Measurements from ENCODE around the gene RAD9A.
"Not testable (repeated sequence)": the region's sequence is repeated elsewhere in the genome, so short reads cannot be mapped to it uniquely, and the experiment has no call there.

Gene RAD9A

DNA sequence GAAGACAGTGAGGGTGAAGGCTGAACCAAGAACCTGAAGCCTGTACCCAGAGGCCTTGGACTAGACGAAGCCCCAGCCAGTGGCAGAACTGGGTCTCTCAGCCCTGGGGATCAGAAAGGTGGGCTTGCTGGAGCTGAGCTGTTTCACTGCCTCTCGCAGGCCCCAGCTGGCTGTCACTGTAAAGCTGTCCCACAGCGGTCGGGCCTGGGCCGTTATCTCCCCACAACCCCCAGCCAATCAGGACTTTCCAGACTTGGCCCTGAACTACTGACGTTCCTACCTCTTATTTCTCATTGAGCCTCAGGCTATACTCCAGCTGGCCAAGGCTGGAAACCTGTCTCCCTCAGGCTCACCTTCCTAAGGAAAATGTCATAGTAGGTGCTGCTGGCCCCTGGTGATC is 5.8 kb downstream of the RAD9A start:
- no peak for DNase-seq

DNA sequence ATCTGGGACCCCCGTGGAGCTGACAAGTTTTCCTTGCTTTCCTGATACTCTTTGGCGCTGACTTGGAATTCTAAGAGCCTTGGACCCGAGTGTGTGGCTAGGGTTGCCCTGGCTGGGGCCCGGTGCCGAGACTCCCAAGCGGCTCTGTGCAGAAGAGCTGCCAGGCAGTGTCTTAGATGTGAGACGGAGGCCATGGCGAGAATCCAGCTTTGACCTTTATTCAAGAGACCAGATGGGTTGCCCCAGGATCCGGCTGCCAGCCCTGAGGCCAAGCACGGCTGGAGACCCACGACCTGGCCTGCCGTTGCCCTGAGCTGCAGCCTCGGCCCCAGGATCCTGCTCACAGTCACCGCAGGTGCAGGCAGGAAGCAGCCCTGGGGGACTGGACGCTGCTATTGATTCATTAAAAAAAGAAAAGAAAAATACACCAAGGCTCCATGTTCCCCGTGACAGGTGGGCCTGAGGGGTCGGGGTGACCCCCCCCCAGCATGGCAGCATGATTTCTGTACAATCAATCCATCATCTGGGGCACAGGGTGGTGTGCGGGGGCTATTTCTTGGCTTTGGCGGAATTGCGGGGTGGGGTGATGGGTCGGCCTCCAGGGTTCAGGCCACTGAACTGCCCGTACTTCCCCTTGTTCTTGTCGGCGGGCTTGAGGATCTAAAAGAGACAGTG is 6.3 kb downstream of the RAD9A start:
- no peak for DNase-seq

DNA sequence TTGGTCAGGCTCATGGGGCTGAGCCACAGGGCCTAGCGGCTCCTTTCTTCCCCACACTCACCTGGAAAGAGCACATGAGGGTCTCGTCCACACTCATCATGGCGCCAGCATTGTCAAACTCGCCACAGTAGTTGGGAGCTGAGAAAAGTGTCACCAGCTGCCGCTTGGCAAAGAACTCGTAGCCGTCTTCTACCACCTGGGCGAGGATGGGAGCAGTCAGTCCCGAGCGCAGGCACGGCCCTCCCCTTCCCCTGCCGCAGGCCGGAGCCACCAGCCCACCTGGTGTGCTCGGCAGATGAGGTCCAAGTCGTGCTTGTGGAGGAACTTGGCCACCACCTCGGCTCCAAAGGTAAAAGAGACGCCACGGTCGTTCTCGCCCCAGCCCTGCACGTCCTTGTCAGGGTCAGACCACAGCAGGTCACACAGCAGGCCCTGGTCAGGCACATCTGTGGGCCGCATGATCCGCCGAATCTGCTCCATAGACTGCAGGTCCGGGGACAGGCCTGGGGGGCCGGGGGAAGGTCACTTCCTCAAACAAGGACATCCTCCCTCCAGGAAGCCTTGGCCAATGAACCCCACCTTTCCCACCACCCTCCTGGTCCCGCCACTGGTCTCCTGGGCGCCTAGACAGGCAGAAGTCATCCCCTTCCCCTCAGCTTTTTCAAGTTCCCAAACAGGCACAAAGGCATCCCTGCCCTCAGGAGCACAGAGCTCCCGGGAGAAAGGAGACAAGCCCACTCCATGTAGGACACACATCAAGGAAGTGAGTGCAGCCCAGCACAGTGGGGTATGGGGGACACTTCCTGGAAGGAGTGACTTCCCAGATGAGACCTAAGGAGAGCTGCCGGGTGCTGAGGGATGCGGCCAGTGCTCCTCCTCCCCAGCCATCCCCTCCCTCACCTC is 7.1 kb downstream of the RAD9A start:
- no peak for DNase-seq

DNA sequence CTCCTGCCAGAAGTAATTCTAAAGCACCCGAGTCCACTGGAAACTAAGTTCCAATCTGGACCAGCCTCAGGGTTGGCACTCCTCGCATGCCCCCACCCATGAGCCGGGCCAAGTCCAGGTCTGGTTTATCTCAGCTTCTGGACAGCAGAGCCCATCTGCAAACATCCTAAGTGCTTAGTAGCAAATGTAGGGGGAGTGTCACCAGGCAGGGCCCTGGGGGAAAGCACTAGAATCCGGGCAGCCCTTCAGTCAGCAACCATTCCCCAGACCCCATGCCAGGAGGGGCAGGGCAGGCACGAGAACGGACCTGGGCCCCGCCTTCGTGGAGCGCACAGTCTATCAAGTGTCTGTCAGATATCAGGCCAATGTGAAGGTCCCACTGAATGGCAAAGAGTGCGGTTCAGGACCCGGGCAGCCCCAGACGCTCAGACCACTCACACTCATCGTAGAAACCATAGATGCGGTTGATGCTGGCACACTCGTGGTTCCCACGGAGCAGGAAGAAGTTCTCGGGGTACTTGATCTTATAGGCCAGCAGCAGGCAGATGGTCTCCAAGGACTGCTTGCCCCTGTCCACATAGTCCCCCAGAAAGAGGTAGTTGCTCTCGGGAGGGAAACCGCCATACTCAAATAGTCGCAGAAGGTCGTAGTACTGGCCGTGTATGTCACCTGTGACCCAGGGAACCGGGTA is 8.6 kb downstream of the RAD9A start:
- DNase-seq = no peak

DNA sequence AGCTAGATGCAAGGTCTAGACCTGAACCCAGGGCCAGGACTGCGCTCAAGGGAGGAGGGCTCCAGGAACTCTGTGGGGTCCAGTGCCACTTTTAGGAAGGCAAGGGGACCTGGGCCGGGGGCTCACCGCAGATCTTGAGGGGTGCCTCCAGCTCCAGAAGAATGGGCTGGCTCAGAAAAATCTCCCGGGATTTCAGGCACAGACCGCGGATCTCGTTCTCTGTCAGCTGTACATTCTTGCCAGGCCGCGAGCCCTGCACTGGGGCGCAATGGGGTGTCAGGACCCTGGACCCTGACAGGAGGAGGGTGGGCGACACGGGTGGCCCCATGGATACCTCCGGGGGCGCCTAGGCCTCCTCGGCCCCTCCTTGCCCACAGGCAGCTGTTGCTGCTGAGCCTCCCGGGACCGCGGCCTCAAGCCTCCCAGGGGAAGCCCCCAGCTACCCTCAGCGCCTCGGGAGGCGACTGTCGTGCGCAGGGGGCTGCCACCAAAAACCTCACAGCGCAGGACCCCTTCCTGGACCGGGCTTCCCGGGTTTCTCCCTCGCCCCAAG is 9.2 kb downstream of the RAD9A start:
- no peak for DNase-seq

DNA sequence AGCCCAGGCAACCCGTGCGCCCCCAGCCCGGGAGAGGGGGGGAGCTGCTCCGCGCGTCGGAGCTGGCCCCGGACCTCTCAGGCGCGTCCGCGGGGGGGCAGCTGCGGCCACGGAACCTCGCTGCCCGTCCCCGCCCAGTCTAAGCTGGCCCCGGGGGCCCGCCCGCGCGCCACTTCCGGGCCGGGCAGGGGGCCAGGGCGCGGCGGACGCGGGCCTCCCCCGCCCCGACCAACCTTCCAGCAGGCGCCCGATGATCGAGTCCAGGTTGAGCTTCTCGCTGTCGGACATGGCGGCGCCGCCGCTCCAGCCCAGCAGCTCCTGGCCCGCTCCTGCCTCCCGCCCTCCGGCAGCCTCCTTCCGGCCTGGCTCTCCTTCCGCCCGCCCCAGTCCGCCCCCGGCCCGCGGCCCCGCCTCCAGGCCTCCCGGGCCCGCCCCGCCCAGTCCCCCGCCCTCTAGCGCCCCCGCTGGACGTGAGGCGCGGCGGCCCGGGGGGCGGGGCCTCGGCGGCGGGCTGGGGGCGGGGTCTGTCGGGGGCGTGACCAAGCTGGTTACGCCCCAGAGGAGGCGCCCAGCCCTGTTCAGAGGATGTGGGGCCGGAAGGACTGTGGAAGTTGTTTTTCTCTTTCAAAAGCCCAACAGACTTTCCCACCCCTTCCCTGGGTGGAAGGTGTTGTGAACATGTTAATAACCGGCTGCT is 9.9 kb downstream of the RAD9A start, which contains the start of gene PPP1CA:
Gene PPP1CA (minus strand): TSS at position 364 of the 697 bp plus-strand sequence. CDS start 76 bp downstream, at position 288.
- DNase-seq = peak; percentile 85 to 90

DNA sequence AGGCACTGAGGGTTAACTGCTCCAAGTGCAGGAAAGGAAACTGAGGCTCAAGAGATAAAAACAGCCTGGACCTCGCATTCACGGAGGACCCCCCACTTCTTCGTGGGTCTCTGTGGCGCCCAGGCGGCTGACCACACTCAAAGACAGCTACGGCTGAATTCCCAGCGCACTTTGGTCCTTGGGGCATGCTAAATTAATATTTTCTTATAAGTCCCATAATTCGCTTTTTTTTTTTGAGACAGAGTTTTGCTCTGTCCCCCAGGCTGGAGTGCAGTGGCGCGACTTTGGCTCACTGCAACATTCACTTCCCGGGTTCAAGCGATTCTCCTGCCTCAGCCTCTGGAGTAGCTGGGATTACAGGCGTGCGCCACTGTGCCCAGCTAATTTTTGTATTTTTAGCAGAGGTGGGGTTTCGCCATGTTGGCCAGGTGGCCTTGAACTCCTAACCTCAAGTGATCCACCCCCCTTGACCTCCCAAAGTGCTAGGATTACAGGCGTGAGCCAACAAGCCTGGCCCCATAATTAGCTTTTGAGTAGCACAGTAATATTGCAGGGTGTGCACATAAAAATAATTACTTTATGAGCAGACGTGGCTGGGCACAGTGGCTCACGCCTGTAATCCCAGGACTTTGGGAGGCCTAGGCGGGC is 10.5 kb downstream of the RAD9A start:
- not testable (repeated sequence) for DNase-seq

DNA sequence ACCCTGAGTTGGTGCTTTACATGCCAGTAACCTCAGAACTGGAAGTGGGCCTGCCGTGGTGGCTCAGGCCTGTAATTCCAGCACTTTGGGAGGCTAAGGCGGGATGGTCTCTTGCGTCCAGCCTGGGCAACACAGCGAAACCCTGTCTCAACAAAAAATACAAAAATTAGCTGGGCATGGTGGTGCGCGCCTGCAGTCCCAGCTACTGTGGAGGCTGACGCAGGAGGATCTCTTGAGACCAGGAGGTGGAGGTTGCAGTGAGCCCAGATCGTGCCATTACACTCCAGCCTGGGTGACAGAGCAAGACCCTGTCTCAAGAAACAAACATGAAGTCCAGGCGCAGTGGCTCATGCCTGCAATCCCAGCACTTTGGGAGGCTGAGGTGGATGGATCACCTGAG is 11.3 kb downstream of the RAD9A start:
- not testable (repeated sequence) for DNase-seq

DNA sequence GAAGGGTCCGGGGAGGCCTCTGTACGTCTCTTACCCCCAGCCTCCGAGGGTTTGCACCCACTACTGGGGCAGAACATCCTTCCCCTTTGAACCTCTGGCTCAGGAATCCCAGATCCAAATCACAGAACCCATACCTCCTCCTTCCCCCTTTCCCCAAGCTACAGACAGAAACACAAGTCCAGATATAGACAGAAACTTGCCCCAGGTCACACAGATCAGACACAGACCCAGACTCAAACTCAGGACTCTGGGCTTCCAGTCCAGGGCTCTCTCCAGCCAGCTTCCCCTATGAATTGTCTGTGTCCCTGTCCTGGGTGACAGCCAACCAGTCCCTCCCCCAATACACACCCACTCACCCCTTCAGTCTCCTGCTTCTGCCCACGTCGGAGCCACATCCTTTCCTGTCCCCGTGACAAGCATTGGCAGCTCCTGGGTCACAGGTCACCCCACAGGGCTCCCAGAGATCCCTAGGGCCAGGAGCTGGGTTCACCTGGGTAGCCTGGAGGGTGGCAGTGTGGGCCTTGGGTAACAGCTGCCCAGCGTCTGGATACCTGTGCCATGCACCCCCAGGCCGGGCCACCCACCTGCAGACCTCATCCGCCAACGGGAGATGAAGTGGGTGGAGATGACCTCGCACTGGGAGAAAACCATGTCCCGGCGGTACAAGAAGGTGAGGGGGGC is 12.9 kb downstream of the RAD9A start:
- no peak for DNase-seq

DNA sequence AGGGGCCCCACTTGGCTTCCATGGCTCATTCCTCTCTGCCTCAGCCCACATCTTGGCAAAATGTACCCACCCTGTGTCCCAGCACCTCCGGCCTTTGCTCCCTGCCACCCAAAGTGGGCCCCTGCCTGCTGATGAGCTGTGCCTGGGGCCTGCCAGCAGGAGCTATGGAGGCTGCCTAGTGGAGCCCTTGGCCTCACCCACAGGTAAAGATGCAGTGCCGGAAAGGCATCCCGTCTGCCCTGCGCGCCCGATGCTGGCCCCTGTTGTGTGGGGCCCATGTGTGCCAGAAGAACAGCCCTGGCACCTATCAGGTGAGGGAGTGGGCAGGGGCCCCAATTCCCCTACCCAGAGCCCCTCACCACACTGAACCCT is 13.4 kb downstream of the RAD9A start:
- no peak for DNase-seq

DNA sequence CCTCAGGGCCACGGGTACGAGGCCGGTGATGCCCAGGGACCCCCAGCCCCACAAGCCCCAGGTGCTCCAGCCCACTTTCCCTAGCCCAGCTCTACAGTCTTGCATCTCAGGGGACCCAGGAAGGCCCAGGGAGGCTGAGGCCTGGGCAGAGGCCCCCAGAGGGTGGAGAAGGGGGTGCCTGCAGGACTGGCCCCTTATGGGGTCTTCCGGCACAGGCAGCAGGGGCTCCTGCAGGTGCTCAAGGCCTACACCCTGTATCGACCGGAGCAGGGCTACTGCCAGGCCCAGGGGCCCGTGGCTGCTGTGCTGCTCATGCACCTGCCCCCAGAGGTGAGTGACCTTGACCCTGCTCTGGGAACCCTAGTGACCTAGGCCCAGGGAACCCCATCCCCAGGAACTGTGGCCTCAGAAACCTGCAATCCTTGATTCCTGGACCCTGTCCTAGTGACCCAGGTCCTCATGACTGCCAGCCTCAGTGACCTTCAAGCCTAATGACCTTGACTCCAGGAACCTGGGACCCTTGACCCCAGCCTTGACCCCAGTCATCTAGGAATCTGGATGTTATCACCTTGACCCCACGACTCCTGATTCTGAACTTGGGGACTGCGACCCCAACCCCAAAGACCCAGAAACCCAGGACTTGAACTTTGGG is 14.0 kb downstream of the RAD9A start:
- DNase-seq = no peak

DNA sequence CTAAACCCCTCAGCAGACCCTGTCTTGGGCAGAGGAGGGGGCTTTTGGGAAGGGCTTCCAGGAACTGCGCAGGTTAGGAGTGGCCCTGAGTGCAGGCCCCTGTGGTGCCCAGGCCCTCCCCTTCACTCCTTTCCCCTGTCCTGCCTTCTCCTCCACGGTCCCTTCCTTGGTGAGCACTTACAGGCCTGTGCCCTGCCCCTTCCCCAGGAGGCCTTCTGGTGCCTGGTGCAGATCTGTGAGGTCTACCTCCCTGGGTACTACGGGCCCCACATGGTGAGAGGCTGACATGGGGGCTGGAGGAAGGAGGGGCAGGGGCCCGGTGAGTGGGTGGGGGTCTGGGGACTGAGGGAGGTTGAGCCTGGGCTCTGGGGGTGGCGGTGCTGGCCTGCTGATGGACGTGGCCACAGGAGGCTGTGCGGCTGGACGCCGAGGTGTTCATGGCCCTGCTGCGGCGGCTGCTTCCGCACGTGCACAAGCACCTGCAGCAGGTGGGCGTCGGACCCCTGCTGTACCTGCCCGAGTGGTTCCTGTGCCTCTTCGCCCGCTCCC is 14.7 kb downstream of the RAD9A start:
- DNase-seq = no peak

DNA sequence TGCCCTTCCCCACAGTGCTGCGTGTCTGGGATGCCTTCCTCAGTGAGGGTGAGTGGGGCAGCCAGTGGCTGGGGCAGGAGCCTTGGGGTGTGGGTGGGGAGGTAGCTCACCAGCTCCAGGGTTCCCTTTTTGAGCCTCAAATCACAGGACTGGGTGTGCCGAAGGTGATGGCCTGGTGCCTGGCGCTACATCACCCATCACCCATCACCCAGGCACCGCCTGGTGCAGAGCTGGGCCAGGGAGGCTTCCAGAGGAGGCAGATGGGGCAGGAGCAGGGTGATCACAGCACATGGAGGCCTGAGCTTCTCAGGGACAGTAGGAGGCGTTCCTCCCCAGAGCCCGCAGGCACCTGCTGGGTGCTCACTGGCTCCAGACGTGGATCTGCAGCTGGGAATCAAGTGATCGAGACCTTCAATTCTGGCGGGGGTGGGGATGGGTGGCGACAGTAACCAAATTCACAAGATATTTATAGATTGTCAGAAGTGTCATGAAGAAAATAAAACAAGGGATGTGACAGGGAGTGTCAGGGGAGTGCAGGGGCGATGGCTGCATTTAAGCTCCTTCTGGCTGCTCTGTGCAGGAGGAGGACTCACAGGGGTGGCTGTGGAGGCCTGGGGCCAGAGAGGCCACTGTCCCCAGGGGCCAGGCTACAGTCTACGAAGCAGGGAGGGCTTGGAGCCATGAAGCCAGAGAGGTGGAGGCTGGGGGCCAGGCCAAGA is 15.3 kb downstream of the RAD9A start:
- DNase-seq = peak; percentile 66 to 80

DNA sequence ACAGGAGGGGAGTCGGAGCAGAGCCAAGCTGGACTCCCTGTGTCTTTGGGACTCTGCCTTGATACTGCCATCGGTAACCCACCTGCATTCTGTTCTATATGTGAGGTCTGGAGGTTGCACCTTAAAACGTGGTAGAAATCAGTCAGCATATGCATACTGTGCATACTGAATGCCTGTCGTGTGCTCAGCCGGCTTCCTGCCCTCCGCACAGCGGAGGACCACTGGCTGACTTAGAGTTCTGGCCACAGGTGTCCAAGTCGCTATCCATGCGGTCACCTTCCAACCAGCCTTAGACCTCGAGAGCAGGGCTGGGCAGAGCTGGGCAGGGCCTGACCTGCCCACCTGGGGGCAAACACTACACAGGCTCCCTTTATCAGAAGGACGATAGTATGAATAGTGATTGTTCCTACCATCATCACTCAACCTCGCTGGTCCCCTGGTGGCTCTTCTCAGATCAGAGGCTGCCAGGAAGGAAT is 15.9 kb downstream of the RAD9A start:
- DNase-seq = no peak

DNA sequence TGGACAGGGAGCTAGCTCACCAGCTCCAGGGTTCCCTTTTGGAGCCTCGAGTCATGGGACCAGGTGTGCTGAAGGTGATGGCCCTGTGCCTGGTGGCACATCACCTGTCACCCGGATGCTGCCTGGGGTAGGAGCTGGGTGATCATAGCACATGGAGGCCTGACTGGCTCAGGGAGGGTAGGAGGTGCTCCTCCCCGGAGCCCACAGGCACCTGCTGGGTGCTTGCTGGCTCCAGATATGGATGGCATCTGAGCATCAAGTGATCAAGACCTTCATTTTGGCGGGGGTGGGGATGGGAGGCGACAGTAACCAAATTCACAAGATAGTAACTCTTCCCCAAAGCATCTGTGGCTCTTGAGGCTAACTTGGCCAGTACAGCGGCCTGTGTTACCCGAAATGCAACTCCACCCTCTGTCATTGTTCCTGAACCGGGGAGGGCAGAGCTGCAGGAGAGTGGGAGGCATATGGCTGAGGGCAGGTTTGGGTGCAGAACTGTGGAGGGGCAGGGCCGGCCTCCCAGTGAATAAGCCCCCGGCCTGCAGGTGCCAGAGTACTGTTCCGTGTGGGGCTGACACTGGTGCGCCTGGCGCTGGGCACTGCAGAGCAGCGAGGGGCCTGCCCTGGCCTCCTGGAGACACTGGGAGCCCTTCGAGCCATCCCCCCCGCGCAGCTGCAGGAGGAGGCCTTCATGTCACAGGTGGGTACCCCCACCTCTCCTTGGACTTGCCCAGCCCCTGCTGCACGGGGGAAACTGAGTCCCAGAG is 16.8 kb downstream of the RAD9A start:
- no peak for DNase-seq

DNA sequence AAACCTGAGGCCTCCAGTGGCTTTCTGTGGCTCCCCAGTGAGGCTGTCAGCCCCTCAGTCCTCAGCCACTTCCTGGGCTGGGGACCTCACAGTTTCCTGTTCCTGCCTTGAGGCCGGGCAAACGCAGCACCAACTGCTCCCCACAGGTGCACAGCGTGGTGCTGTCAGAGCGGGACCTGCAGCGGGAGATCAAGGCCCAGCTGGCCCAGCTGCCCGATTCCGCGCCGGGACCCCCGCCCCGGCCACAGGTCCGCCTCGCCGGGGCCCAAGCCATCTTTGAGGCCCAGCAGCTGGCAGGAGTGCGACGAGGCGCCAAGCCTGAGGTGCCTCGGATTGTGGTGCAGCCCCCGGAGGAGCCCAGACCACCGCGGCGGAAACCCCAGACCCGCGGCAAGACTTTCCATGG is 17.5 kb downstream of the RAD9A start:
- DNase-seq = no peak

DNA sequence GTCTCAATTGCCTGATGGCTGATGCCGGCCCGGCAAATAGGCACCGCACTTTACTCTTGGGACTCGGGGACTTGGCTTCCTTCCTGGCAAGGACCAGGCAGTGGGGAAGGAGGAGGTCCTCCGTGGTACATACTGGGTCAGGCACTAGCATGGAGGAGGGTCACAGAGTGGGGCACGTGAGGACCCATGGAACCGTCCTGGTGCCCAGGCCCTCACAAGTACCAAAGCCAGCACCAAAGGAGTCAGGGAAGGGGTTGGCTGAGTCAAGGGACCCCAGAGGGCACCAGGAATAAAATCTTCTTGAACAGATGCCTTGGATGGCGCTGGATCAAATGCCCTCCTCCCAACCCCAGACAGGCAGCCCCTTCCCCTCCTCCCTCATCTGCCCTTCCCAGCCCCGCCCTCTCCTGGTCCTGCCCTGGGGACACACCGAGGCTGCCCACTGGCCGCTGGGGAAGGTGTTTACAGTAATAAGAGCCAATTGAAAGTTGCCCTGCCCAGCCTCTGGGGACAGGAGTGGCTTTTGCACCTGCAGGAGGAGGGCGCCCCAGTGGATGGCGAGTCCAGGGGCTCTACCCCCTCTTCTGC is 18.1 kb downstream of the RAD9A start:
- peak; percentile 49 to 57 for DNase-seq

DNA sequence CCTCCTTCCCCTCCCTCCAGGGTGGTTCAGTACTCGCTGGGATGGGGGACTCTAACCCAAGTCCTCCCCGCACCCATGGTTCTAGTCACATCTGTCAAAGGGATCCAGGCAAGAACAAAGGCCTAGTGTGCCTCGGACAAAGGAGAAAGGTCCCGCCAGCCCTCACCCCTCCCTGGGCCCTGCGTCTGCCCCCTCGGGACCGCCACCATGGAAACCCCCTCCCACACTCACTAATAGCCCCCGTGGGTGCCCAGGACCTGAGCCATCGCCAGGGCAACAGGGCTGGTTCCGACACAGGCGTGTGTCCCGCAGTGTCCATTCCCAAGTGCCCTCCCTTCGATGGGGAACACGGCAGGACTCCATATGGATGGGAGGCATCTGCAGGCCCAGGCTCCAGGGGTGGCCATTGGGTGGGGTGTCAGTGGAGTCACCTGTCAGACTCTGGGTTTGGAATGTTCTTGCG is 18.6 kb downstream of the RAD9A start:
- no peak for DNase-seq
